Type B pancreatic cell (in vitro differentiated cells): ENCODE measurements around the gene ALDOB. TPM values are rescaled to one million over a fixed set of nuclear protein-coding genes. Genes with fewer than 3 reads are reported as not detected.

Experiments
- DNase-seq: peaks from one replicate; pipeline ENCODE4 v3.0.0; 2021; ENCODE audit warnings: mixed read lengths; ENCODE audit not compliant: unreplicated experiment; ENCODE audit errors: extremely low spot score
- H3K27ac Mint-ChIP-seq: 2 replicates; pipeline ENCODE4 v1.8.0; 2021; ENCODE audit warnings: mild to moderate bottlenecking, mixed read lengths
- H3K27me3 Mint-ChIP-seq: 2 replicates; pipeline ENCODE4 v1.8.0; 2021; ENCODE audit warnings: mixed read lengths
- H3K36me3 Mint-ChIP-seq: 2 replicates; pipeline ENCODE4 v1.8.0; 2021; ENCODE audit warnings: mixed read lengths
- H3K4me1 Mint-ChIP-seq: one replicate; pipeline ENCODE4 v1.8.0; 2021; ENCODE audit warnings: mixed read lengths; ENCODE audit not compliant: unreplicated experiment
- H3K4me3 Mint-ChIP-seq: 2 replicates; pipeline ENCODE4 v1.8.0; 2021; ENCODE audit warnings: mild to moderate bottlenecking, mixed read lengths
- H3K9me3 Mint-ChIP-seq: 2 replicates; pipeline ENCODE4 v1.8.0; 2021; ENCODE audit warnings: mixed read lengths
- total RNA-seq: library from RNA; stranded (reverse); gene quantifications from 2 replicates; pipeline ENCODE4 v1.2.1, GENCODE V29; 2021; ENCODE audit warnings: low replicate concordance
- TF ChIP-seq, protein P1 (sequence below): fragments of 200-600 bp; sonication (generic); conservative IDR thresholded peaks from 2 replicates; pipeline ENCODE4 v1.5.0; 2021; ENCODE audit warnings: antibody characterized with exemption, mild to moderate bottlenecking

Gene ALDOB
- total RNA-seq, 1 donor from 2014 or later = 30.5 TPM

- no peak overlapping the region for H3K4me3 Mint-ChIP-seq
- H3K27me3 Mint-ChIP-seq = peaks cover 3% of the 10 kb centered on the region
- H3K9me3 Mint-ChIP-seq = peaks cover 4% of the 10 kb centered on the region
- H3K27ac Mint-ChIP-seq = no peak overlapping the region
- TF ChIP-seq, protein P1, sequence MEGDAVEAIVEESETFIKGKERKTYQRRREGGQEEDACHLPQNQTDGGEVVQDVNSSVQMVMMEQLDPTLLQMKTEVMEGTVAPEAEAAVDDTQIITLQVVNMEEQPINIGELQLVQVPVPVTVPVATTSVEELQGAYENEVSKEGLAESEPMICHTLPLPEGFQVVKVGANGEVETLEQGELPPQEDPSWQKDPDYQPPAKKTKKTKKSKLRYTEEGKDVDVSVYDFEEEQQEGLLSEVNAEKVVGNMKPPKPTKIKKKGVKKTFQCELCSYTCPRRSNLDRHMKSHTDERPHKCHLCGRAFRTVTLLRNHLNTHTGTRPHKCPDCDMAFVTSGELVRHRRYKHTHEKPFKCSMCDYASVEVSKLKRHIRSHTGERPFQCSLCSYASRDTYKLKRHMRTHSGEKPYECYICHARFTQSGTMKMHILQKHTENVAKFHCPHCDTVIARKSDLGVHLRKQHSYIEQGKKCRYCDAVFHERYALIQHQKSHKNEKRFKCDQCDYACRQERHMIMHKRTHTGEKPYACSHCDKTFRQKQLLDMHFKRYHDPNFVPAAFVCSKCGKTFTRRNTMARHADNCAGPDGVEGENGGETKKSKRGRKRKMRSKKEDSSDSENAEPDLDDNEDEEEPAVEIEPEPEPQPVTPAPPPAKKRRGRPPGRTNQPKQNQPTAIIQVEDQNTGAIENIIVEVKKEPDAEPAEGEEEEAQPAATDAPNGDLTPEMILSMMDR = no peak
- no peak for DNase-seq
- H3K4me1 Mint-ChIP-seq = no peaks in the 10 kb centered on the region
- H3K36me3 Mint-ChIP-seq = no peaks in the 10 kb centered on the region
These were observed 21.4 kb upstream of the ALDOB start for GRCh38 chr9:101457003-101457402.

DNA sequence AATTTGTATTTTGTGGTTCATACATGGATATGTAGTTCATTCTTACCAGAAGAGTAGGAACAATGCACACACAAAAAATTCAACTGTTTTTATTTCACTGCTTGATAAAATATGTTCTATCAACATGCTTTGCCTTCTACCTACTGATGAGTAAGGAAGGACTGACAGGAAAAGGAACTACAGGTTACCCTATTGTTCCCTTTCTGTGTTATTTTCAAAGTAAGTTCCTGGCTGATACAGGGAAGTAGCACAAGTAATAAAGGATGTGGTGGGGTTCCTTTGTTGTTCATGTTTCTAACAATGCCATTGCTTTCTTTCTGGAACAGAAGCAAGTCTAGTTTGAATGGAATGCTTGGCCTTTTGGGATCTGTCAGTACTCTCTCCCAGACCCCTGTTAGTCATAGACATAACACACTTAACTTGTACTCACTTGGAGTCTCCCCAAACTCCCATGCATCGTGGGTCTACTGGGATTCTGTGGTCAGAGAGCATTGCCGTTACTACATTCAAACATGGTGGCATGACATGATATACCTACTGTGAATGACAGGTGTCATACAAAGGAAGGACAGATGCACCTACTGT lies 20.2 kb upstream of the ALDOB start:
- Mint-ChIP-seq H3K4me3 (no peak overlapping the region), H3K27ac (no peak overlapping the region), H3K36me3 (no peaks in the 10 kb centered on the region), H3K27me3 (peaks cover 3% of the 10 kb centered on the region), H3K4me1 (no peaks in the 10 kb centered on the region), H3K9me3 (peaks cover 4% of the 10 kb centered on the region)
- TF ChIP-seq, protein P1 = no peak
- DNase-seq = no peak

DNA sequence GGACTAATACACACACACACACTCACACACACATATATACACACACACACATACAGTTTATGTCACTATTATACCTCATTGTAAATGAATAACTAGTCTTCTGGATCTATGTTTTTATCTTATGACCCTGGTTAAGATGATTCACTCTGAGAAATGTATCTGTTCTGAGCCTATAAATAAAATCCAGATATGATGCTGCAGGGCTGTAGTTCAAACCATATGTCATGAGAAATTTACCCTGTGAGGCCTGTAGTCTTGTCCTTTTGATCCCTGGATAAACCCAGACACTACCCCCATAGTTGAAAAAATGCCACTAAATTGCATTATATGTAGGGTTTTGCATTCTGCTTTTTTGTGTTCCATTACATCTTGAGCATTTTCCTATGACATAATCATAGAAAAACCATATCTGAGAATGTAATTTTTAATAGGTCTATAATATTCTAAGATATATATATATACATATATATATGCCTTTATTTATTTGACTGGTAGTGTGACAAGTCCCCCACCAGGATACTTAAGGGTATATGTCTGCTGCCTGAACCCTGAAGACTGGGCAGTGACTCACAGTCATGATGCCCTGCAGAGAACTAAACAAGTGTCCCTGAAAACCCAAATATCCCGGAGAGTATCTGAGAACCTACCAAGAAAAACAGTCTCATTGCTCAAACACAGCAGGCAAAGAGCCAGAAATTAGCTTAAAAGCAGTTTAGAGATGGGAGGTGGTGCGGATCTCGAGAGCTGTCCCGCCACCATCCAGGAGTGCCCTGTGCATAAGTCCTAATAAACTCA lies 18.4 kb upstream of the ALDOB start:
- H3K27ac Mint-ChIP-seq = no peak overlapping the region
- H3K36me3 Mint-ChIP-seq = no peaks in the 10 kb centered on the region

GRCh38 chr9:101451498-101451897 lies 15.9 kb upstream of the ALDOB start:
- DNase-seq = no peak
- TF ChIP-seq, protein P1 = no peak
- Mint-ChIP-seq H3K4me1 (no peaks in the 10 kb centered on the region), H3K27me3 (peaks cover 3% of the 10 kb centered on the region), H3K9me3 (peaks cover 4% of the 10 kb centered on the region), H3K36me3 (no peaks in the 10 kb centered on the region), H3K4me3 (no peak overlapping the region), H3K27ac (no peak overlapping the region)

More for the DNA sequence above, 18.4 kb upstream of the ALDOB start:
- no peak for DNase-seq
- Mint-ChIP-seq H3K4me3 (no peak overlapping the region), H3K9me3 (peaks cover 4% of the 10 kb centered on the region), H3K27me3 (peaks cover 3% of the 10 kb centered on the region), H3K4me1 (no peaks in the 10 kb centered on the region)
- TF ChIP-seq, protein P1 = no peak

GRCh38 chr9:101450931-101451330 lies 15.4 kb upstream of the ALDOB start:
- peaks cover 6% of the 10 kb centered on the region for H3K27me3 Mint-ChIP-seq
- peaks cover 4% of the 10 kb centered on the region for H3K9me3 Mint-ChIP-seq
- H3K36me3 Mint-ChIP-seq = no peaks in the 10 kb centered on the region
- no peak overlapping the region for H3K4me3 Mint-ChIP-seq
- no peaks in the 10 kb centered on the region for H3K4me1 Mint-ChIP-seq
- H3K27ac Mint-ChIP-seq = no peak overlapping the region
- TF ChIP-seq, protein P1 = no peak
- no peak for DNase-seq
